GM13977 (cell line): ENCODE results near the gene DIAPH1.

Source experiments
- DNase-seq: peaks from one replicate; pipeline ENCODE4 v3.0.0; 2012; ENCODE audit warnings: low spot score
- in situ Hi-C: fragments of 300-500 bp; cut with MboI; formaldehyde crosslinking; loops from one replicate; pipeline ENCODE4 v1.12.0; 2022; ENCODE audit warnings: low sequenced_read_pairs, low pct_unique_long_range_greater_than_20kb, mixed read lengths, inconsistent platforms; ENCODE audit not compliant: unreplicated experiment
- TF ChIP-seq, protein P1 (sequence below): IDR thresholded peaks from 2 replicates; pipeline ENCODE4 v1.5.1; 2012; ENCODE audit warnings: mild to moderate bottlenecking, control low read depth; ENCODE audit not compliant: insufficient read depth; ENCODE audit errors: extremely low read depth, missing control alignments

Gene DIAPH1

DNA sequence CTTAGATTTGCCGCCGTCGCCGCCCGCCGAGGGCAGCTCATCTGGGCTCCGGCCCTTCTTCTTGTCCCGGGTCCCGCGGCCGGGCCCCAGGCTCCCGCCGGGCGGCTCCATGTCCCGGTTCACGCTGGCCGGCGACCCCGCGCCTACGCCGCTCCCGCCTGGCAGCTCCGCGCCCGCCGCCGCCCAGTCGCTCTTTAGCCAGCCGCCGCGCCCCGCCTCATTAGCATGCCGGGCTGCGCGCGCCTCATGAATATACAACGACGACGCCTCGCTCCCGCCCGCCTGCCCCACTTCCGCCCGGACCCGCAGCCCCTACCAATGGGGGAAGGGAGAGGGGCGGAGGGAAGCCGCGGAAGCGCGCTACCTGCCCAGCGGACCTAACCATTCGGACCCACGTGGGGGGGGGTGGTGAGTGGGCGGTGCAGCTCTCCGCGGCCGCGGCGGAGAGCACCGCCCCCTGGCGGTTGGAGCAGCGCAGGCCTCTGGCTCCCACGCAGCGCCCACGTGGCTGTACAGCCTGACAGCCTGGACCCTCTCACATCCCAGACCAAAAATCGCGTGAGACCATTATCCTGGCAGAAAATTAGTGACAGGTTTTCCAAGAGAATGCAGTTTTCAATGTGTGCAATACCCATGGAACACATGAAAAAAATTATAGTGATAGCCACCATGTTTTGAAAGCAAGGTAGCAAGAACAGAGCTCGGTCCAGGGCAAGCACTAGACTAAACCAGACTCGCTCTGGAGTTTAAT is at the start of gene DIAPH1:
DIAPH1 (minus strand) TSS at position 197 of the 751 bp plus-strand sequence; CDS start at position 111, 86 bp downstream.
- in situ Hi-C loops: no loop called here
- peak; percentile 96 for DNase-seq
- TF ChIP-seq, protein P1, sequence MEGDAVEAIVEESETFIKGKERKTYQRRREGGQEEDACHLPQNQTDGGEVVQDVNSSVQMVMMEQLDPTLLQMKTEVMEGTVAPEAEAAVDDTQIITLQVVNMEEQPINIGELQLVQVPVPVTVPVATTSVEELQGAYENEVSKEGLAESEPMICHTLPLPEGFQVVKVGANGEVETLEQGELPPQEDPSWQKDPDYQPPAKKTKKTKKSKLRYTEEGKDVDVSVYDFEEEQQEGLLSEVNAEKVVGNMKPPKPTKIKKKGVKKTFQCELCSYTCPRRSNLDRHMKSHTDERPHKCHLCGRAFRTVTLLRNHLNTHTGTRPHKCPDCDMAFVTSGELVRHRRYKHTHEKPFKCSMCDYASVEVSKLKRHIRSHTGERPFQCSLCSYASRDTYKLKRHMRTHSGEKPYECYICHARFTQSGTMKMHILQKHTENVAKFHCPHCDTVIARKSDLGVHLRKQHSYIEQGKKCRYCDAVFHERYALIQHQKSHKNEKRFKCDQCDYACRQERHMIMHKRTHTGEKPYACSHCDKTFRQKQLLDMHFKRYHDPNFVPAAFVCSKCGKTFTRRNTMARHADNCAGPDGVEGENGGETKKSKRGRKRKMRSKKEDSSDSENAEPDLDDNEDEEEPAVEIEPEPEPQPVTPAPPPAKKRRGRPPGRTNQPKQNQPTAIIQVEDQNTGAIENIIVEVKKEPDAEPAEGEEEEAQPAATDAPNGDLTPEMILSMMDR: peak; percentile 98

DNA sequence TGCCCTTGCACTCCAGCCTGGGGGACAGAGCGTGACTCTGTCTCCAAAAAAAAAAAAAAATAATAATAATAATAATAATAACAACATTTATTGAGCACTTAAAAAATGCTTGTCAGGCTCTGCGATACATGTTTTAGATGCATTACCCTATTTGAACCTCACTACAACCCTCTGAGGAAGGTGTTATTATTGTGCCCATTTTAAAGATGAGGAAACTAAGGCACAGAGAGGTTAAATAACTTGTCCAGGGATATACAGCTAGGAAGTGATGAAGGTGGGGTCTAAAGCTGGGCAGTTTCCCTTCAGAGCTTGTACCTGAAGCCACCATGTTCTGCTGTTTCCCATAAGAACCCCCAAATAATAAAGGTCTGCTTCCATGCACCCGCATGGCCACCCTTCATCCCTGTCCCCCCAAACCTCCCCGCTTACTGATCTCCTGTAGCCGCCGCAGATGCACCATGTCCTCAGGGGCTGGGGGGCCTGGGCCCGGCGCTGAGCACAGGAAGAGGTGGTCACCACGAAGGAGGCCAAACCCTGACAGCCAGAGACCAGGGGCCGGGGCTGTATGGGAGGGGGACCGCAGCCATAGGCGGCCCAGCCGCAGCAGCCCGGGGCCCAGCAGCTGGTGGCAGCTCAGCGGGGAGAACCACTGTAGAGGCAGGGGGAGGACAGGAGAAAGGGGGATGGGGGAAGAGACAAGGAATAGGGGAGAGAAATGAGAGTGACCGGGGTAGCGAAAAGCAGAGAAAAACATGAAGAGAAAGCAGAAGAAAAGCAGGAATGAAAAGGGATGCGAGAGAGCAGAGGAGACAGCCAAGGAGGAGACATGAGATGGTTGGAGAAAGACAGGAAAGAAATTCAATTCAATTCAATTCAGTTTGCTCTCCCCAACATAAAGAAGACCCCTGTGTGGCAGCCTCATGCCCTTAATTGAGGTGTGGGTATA is 47.5 kb upstream of the DIAPH1 start:
- DNase-seq: no peak
- in situ Hi-C loops: no loop called here
- TF ChIP-seq, protein P1: no peak

DNA sequence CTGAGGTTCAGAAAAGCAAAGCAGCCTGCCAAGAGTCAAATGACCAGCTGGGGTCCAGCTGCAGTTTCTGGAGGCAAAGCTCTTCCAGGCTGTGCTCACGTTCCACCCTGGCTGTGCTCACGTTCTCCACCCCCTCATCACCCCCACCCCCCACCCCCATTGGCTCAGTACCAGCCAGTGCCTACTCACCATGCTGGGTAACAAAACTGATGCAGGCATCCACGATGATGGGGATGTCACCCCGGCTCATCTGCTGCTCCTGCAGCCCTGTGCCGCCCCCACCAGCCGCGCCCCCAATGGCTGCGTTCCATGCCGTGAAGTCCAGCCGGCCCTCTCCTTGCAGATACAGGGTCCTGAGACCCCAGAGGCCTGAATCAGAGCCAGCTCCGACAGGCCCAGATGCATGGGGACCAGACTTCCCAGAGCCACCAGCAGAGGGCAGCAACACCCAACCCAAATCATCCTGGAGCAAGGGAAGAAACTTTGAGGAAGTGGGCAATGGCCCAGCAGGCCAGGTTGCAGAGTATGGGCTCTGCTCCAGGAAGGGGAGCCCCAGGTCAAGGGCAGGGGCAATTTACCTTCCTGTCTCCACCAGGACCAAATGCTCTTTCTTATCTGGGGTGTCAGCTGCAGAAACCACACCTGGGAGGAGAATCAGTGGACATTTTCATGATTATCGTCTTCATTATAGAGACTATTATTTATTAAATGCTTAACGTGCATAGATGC is 46.1 kb upstream of the DIAPH1 start:
- DNase-seq: peak; percentile 88
- in situ Hi-C loops: no loop called here
- TF ChIP-seq, protein P1: peak; percentile 89

DNA sequence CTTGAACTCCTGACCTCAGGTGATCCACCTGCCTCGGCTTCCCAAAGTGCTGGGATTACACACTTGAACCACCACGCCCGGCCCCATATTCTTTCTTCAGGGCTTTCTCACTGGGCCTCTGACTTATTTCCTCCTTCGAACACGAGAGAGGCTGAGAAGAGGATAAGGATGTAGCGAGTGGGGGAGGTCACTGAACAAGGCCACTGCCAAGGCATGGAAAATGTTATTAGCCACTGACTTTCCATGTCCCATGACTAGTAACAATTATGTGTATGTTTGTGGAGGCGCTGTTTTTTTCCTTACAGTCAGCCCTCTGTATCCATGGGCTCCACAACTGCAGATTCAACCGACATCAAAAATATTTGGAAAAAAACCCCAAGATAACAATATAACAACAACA is 44.7 kb upstream of the DIAPH1 start:
- in situ Hi-C loops: no loop called here
- TF ChIP-seq, protein P1: no peak

DNA sequence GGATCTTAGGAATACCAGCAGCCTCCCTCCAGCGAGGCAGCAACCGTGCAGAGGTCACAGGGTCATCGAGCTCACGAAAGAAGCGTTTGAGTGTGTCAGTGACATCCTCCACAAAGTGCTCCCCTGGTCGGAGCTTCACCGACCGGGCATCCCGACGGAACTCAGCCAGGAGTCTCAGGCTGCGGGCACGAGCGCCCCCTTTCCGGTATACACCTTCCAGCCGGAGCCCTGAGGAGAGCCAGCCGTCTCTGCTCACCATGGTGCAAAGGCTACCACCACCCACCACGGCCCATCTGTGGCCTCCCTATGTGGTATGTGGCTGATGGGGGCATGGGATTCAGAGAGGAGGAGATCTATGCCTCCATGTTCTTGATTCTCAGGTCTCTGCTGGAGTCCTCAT is 43.2 kb upstream of the DIAPH1 start:
- in situ Hi-C loops: no loop called here
- DNase-seq: no peak
- TF ChIP-seq, protein P1: no peak

More for the DNA sequence above, 44.7 kb upstream of the DIAPH1 start:
- no peak for DNase-seq

DNA sequence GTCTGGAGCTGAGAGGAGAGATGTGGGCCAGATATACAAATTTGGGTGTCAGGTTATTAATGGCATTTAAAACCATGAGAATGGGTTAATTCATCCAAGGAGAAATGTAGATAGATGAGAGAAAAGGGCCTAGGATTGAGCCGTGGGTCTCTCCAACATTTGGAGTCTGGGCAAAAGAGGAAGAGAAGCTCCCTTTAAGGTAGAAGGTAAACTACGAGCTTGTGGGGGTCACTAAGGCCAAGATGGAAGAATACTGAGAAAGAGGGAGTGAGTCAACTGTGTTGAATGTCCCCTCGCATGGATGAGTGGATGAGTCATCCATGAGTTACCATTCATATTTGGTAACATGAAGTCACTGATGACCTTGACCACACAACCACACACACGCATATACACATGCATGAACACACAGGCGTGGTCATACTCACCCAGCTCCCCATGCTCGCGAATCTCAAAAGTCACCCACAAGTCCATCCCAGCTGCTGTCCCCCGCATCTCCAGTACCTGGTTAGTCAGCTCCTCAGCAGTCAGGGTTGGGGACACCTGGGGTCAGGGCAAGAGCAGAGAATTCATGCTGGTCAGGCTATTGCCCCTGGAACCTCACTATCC is 39.2 kb upstream of the DIAPH1 start:
- TF ChIP-seq, protein P1: no peak
- in situ Hi-C loops: no loop called here
- peak; percentile 75 for DNase-seq
